AG09309 (cell line): Measurements from ENCODE around the gene SH3BP5L.

Experiments used
- DNase-seq: peaks from one replicate; pipeline ENCODE4 v3.0.0-alpha.2; 2010; ENCODE audit warnings: low read depth
- H3K4me3 ChIP-seq: 2 replicates; pipeline ENCODE4 v1.5.1; 2011; ENCODE audit warnings: mild to moderate bottlenecking, low read depth, low read length, moderate library complexity; ENCODE audit not compliant: control insufficient read depth
- TF ChIP-seq, protein P1 (sequence below): IDR thresholded peaks from 2 replicates; pipeline ENCODE4 v1.5.1; 2011; ENCODE audit warnings: mild to moderate bottlenecking, low read depth, low read length, inconsistent platforms; ENCODE audit not compliant: insufficient read depth, control insufficient read depth; ENCODE audit errors: missing control alignments

The SH3BP5L gene

DNA sequence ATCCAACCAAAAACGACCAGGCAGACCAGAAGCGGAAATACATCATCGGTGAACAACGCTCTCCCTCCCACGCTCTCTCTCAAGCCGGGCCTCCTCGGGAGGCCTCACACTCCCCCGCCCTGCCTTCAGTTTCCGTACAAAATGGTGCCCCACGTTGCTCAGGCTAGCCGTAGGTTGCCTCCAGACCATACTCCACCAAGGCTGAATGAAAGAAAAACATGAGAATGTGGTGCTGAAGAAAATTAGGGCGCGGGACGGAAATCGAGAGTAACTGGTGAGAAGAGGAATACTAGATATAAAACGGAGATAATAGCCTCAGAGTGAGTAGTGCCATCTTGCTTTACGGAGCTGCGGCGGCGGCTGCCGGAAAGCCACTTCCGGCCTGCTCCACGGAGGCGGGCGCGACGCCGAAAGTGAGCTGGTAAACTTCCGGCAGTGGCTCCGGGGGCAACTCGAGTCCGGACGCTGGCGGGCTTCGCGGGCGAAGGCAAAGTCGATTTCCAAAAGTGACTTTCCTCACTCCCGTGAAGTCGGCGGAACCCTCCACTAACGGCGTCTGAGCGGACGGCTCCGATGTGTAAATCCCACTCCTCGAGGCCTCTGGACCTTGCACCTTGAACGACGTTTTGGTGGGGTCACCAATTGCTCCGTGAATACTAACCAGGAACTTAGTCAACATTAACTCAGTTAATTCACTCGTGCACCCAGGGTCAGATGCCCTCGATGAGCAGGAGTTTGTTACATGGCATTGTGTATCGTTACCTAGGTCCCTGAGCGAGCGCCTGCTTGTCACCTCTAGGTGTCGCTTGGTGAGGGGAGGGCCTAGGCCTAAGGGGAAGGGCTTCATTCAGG is at the start of gene SH3BP5L:
Gene SH3BP5L (minus strand): TSS at position 7 of the 852 bp plus-strand sequence. CDS start 980 bp downstream, outside the sequence.
- DNase-seq = peak; percentile 85
- H3K4me3 ChIP-seq = peak within 1 kb of the TSS; percentile 54
- TF ChIP-seq, protein P1, sequence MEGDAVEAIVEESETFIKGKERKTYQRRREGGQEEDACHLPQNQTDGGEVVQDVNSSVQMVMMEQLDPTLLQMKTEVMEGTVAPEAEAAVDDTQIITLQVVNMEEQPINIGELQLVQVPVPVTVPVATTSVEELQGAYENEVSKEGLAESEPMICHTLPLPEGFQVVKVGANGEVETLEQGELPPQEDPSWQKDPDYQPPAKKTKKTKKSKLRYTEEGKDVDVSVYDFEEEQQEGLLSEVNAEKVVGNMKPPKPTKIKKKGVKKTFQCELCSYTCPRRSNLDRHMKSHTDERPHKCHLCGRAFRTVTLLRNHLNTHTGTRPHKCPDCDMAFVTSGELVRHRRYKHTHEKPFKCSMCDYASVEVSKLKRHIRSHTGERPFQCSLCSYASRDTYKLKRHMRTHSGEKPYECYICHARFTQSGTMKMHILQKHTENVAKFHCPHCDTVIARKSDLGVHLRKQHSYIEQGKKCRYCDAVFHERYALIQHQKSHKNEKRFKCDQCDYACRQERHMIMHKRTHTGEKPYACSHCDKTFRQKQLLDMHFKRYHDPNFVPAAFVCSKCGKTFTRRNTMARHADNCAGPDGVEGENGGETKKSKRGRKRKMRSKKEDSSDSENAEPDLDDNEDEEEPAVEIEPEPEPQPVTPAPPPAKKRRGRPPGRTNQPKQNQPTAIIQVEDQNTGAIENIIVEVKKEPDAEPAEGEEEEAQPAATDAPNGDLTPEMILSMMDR = peak; percentile 65

DNA sequence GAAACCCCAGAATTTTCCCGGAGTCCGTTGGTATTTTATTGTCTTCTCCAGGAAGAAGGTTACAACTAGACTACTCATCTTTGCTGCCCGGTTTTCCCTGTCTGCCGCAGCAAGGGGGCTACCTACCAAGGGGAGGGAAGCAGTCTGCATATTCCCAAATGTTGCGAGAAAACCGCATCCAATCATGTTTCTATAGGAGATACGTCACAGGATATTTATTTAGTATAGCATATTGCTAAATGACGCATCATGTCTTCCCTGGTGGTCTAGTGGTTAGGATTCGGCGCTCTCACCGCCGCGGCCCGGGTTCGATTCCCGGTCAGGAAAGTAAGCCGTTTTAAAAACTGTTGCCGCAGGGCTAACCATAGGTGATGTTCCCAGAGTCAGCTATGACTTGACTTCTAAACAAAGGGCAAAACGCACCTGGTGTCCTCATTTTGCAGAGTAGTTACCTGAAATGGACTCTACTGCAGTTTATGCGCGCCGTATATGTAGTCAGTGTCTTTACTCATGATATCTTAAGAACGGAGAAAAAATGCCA is 48.3 kb upstream of the SH3BP5L start:
- TF ChIP-seq, protein P1 = no peak
- peak overlapping the region; percentile 35 for H3K4me3 ChIP-seq
- DNase-seq = peak; percentile 37

DNA sequence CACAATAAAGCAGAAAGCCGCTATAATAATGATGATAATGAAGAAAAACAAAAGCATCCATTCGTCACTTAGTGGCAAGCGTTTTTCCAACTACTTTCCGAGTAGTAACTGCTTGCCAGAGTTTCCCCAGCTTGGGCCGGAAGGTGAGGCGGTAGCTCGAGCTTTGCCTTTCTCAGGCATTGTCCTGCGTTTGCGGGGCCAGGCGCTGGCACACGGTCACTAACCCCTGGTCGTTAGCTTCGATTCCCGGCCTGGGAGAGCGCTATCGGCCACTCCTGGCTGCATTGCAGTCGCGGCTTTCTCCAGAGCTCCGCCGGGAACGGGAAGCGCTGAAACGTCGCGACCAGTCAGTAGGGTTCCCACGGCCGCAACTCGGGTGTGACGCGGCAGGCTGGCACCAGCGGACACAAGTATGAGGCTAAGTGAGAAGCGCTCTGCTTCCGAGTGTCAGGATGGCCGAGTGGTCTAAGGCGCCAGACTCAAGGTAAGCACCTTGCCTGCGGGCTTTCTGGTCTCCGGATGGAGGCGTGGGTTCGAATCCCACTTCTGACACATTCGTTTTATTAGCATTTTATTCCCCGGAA is 47.8 kb upstream of the SH3BP5L start:
- peak; percentile 87 for DNase-seq
- TF ChIP-seq, protein P1 = no peak
- H3K4me3 ChIP-seq = peak overlapping the region; percentile 78

DNA sequence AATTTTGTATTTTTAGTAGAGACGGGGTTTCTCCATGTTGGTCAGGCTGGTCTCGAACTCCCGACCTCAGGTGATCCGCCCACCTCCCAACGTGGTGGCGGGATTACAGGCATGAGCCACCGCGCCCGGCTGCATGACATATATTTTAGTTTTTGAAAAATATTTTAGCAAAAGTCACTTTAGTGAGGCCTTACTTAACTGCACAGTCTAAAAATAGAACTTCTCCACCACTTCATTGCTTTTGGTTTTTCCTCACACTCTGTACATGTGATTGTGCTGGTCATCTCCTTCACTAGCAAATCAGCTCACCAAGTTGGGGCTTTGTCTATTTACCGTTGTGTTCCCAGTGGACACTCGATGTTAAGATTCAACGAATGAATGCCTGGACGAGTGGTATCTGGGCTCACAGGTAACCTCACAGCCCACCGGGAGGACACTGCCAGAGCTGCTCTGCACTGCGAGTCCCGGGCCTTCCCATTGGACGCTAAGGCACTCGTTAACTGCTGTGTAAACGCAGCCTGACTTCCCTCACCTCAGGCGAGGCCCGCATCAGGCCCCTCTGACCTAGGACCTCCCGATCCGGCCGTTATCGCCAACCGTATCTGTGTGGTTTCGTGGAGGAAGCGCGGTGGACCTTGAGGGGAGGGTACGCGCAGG is 47.2 kb upstream of the SH3BP5L start:
- no peak for DNase-seq
- peak overlapping the region; percentile 78 for H3K4me3 ChIP-seq
- TF ChIP-seq, protein P1 = no peak

DNA sequence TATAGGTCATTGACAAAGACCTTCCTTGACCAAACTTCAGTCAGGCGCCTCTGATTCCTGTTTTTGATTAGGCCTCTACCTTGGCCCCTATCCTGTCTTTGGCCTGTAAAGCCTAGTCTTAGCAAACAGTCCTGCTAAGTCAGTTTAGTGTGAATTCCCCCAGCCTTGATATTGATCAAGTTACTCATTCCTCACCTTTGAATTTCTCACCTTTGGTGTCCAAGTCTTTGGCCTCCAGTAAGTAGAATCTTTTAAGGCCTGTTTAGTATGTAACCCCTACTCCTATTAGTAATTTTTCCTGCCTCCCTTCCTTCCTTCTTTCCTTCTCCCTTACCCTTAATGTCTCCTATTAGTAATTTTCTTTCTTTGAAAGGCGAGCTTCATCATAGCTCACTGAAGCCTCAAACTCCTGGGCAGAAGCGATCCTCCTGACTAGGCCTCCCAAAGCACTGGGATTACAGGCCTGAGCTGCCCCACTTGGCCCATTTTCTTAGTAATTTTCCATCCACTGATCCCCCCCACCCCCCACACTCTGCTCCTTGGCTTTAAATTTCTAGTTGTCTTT is 46.2 kb upstream of the SH3BP5L start:
- H3K4me3 ChIP-seq = peak overlapping the region; percentile 11; the same call in 1 of the 2 replicates
- DNase-seq = no peak
- TF ChIP-seq, protein P1 = no peak
